ENCODE measurements around the gene S100A2.
A peak's percentile ranks its signal among the peaks of the same experiment; 100 is the strongest.
"Not testable (repeated sequence)": the region's sequence is repeated elsewhere in the genome, so short reads cannot be mapped to it uniquely, and the experiment has no call there.

S100A2 gene

DNA sequence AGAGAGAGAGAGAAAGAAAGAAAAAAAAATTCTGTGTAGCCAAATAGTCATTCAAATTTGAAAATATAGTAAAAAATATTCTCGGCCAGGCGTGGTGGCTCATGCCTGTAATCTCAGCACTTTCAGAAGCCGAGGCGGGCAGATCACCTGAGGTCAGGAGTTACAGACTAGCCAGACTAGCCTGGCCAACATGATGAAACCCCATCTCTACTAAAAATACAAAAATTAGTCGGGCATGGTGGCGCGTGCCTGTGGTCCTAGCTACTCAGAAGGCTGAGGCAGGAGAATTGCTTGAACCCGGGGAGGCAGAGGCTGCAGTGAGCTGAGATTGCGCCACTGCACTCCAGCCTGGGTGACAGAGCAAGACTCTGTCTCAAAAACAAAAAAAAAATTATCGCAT, 22.4 kb upstream of the S100A2 start:
- not testable (repeated sequence) for ATAC-seq

DNA sequence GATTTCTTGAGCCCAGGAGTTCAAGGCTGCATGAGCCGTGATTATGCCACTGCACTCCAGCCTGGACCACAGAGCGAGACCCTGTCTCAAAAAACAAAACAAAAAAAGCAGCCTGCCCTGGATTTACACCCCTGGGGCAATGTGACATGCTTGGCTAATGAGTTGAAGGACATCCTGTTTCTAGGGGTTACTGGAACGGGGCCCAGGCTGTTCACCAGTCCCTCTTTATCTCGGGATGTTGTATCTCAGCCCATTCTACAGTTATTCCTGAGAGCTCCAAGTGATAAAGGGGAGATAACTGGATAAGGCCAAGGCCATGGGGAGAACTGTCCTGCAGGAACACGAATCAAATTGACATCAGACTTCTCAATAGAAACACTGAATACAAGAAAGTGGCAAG, 21.7 kb upstream of the S100A2 start:
- no peak for ATAC-seq

DNA sequence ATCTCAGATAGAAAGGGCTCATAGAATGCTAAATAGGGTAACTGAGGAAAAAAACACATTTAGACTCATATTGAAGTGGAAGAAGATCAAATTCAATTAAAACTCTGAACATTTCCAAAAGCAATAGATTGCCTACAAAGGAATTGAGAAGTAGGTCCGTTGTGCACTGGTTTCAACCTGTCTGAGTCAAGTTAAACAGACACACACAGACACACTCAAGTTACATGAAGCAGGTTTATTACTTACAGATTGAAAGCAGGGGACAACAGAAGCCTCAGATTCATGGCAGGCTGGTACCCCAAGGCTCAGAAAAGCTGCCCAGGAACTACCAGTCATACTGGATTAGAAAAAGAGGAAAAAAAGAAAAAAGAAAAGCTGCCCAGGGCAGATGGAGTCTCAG, 20.7 kb upstream of the S100A2 start:
- no peak for ATAC-seq

DNA sequence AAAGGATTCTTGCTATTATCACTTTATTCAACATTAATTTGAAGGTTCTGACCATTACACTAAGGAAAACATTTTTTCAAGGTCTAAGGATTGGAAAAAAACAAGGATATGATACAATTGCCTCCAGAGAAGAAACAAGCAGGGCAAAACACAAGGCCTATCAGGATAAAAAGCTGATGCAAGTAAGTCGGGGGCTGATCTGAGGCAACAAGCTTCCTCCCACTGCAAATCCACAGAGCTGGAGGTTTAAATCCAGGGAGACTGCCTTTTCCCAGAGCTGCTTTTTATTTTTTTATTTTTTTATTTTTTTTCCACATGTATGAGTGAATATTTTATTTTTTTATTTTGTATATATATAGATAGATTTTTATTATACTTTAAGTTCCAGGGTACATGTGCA, 19.4 kb upstream of the S100A2 start:
- ATAC-seq = no peak

DNA sequence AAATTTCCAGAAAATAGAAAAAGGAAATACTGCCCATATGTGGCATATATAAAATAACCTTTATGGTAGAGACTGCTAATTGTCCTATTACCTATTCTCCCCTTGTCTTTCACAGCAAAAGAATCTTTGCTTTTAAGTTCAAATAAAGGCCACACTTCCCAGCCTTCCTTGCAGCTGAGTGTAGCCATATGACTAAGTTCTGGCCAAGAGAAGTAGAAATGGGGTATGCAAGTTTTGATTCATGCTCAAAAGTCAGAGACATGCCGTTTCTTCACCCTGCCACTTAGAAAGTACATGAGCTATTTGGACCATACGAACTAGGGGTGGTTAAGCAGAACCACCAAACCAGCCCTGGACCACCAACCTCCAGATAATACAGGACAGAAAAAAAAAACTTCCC, 18.3 kb upstream of the S100A2 start:
- ATAC-seq = no peak

DNA sequence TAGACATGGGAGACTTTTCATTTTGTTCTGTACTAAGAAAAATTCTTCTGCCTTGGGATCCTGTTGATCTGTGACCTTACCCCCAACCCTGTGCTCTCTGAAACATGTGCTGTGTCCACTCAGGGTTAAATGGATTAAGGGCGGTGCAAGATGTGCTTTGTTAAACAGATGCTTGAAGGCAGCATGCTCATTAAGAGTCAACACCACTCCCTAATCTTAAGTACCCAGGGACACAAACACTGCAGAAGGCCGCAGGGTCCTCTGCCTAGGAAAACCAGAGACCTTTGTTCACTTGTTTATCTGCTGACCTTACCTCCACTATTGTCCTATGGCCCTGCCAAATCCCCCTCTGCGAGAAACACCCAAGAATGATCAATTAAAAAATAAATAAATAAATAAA, 17.9 kb upstream of the S100A2 start:
- ATAC-seq = not testable (repeated sequence)

DNA sequence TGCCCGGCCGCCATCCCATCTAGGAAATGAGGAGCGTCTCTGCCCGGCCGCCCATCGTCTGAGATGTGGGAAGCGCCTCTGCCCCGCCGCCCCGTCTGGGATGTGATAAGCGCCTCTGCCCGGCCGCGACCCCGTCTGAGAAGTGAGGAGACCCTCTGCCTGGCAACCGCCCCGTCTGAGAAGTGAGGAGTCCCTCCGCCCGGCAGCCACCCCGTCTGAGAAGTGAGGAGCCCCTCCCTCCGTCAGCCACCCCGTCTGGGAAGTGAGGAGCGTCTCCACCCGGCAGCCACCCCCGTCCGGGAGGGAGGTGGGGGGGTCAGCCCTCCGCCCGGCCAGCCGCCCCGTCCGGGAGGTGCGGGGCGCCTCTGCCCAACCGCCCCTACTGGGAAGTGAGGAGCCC, 17.2 kb upstream of the S100A2 start:
- ATAC-seq = not testable (repeated sequence)

DNA sequence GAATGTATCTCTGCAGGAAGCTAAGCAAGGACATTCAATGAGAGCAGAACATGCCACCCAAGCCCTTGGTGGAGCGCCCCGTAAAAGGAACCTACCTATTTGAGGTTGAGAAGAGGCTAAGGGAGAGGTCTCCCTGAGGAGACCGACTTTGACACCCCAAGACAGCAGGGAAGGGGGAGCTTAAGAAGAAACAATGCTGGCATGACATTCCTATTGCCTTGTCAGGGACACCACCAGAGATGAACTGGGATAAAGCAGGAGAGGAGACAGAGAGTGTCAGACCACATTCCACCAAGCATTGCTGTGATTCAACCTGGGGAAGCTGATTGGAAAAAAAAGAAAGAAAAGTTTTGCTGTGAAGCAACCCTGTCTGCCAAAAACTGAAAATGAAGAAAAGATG, 13.3 kb upstream of the S100A2 start:
- ATAC-seq = no peak

DNA sequence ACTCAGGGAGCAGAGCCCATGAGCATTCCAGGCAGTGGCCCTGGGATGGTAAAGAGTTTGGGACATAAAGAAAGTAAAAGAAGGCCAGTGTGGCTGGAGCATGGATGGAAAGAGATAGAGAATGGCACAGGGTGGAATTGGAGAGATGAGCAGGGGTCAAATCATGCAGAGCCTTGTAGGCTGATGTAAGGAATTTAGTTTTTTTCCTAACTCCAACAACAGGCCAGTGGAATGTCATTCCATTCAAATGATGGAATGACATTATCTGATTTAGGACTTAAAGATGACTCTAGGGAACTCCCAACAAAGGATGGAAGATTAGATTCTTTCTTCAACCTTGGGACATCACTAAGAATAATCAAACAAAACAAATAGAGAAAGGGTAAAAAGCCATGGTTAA, 12.8 kb upstream of the S100A2 start:
- no peak for ATAC-seq

DNA sequence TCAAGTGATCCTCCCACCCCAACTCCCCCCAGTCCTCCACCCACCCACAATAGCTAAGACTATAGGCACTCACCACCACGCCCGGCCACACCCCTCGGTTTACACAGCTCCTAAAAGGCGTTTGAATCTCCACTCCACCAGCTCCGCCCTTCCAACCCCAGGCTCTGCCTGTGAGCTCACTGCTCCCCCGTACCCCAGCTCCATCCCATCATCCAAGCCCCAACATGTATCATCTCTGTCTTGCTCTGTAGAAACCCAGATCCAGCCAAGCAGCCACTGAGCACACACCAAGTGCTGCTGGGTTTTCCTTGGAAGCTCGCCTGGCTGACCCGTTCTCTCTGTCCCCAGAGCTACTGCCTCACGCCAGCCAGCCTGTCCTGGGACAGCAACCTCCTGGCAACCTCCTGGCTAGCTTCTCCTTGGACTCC, 12.0 kb upstream of the S100A2 start:
- no peak for ATAC-seq

DNA sequence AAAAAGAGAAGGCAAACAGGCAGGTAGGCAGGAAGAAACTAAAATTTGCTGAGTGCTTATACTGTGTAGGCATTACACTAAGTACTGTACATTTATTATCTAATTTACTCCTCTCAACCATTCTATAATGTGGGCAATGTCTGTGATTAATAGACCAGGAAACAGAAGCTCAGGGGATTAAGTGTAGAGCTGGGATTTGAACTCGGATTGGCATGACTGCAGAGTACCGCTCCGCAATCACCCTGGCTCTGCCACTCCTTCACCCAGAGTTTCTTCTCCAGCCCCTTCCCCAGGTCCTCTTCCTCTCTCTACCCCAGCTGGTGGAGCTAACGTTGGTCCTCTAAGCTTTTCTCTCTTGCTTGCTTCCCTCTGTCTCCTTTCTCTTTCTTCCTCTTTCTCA, 11.5 kb upstream of the S100A2 start:
- ATAC-seq = no peak

DNA sequence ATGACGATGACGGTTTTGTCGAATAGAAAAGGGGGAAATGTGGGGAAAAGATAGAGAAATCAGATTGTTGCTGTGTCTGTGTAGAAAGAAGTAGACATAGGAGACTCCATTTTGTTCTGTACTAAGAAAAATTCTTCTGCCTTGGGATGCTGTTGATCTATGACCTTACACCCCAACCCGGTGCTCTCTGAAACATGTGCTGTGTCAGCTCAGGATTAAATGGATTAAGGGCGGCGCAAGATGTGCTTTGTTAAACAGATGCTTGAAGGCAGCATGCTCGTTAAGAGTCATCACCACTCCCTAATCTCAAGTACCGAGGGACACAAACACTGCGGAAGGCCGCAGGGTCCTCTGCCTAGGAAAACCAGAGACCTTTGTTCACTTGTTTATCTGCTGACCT, 9.9 kb upstream of the S100A2 start:
- not testable (repeated sequence) for ATAC-seq

DNA sequence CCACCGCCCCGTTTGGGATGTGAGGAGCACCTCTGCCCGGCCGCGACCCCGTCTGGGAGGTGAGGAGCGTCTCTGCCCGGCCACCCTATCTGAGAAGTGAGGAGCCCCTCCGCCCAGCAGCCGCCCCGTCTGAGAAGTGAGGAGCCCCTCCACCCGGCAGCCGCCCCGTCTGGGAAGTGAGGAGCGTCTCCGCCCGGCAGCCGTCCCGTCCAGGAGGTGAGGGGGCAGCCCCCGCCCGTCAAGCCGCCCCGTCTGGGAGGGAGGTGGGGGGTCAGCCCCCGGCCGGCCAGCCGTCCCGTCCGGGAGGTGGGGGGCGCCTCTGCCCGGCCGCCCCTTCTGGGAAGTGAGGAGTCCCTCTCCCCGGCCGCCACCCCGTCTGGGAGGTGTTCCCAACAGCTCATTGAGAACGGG, 9.4 kb upstream of the S100A2 start:
- ATAC-seq = not testable (repeated sequence)

DNA sequence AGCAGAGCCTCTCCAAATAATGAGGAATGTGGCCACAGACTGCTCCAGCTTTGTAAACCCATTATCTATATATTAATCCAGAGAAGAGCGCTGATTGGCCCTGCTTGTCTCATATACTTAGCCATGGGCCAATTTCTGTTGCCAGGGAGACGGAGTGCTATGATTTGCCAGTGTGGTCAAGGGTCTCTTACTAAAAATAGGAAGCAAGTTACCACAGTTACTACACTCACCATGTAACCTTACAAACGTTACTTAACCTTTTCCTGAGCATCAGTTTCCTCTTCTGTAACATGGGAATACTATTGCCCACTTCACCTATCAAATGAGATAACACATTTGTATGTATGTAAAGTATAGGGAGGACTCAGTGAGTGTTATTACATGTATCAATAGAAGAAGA, 7.7 kb upstream of the S100A2 start:
- ATAC-seq = no peak

DNA sequence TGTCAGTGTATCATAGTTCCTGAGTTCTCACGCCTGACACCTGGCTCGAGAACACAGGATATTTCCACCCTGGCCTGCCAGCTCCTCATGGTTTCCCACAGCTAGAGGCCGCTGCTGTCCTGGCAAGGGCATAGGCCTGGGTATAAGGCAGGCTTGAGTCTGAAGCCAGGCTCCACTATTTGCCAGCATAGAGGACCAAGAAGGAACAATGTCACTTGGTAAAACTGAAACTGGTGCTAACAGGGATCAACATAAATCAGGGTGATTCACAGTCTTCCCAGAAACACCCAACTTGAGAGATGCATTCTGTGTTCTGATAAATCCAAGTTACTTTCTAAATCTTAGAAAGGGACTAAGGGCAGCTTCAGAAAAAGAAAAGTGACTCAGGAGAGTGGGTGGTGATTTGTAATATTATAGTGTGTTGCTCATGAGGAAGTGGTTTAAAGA, 6.9 kb upstream of the S100A2 start:
- peak; percentile 88 to 89 for ATAC-seq

DNA sequence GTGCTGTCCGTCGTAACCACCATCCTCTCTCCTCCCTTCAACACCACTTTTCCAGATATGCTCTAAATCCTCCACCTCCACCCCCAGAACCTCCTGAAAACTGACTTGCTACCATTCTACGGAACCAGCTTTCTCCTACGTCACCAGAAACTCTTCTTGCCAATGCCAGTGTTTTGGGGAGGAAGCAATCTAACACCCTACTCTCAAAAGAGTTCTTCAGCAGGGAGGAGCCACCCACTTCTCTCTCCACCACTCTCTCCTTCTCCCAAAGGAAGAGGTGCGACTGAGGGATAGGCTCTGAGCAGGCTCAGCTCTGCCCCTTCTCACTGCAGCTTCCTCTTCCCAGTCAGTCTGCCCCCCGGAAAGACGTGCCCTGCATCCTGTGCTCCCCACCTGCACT, 6.1 kb upstream of the S100A2 start:
- no peak for ATAC-seq

DNA sequence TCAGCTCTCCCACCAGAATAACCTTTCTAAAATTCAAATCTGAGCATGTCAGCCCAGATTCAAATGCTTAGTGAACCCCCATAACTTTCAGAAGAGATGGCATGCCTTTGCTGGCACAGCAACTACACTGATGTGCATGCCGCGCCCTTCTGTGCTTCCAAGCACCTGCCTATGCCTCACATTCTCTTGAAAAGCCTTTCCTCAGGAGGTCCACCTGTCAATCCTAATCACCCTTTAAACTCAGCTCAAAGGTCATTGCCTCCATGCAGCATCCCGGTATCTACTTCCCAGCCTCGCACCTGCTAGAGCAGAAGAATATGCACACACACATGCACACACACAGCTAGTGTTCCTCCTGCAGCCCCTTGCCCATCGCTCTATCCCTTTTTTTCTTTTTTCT, 5.2 kb upstream of the S100A2 start:
- ATAC-seq = no peak

DNA sequence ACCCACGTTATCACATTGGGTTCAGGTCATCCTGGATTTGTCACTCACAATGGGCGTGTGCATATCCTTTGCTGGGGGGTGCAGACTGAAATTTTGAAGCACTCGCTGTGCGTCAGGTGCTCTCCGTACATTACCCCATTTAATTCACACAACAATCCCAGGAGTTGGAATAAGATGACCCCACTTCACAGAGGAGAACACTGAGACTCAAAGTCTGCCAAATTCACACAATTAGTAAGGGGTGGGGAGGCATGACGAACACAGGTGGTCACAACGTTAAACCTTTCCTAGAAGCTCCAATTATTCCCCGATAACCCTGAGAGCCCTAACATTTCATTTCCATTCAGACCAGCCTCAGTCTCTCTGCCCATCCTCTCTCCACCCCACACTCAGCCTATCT, 3.8 kb upstream of the S100A2 start:
- ATAC-seq = no peak

DNA sequence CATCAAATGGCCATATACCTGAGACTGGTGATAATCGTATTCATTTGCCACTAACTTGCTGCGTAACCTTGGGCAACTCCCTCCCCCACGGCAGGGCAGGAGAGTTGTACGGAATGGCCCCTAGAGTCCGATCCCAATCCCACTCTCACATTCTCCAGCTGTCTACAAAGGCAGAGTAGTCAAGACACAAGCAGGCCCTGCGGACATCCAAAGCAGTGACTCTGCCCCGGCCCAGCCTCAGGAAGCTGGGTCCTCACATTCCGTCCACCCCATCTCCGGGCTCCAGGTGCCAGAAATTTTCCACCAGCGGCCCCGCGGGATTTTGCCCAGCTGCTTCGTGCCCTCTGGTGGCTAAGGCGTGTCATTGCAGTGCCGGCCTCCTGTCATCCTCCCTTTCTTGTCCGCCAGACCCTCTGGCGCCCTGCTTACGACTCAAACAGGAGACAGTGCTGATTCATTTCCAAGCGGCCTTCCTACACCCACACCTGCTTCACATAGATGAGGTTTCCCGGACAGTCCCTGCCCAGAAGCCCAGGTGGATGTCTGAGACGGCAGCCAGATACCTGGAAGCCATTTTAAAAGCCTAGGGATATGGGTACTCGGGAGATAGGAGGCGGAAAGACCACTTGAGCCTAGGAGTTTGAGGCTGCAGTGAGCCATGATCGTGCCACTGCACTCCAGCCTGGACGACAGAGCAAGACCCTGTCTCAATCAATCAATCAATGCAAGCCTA, 2.9 kb upstream of the S100A2 start:
- ATAC-seq = peak in 1 of 2 donors; percentile 6

DNA sequence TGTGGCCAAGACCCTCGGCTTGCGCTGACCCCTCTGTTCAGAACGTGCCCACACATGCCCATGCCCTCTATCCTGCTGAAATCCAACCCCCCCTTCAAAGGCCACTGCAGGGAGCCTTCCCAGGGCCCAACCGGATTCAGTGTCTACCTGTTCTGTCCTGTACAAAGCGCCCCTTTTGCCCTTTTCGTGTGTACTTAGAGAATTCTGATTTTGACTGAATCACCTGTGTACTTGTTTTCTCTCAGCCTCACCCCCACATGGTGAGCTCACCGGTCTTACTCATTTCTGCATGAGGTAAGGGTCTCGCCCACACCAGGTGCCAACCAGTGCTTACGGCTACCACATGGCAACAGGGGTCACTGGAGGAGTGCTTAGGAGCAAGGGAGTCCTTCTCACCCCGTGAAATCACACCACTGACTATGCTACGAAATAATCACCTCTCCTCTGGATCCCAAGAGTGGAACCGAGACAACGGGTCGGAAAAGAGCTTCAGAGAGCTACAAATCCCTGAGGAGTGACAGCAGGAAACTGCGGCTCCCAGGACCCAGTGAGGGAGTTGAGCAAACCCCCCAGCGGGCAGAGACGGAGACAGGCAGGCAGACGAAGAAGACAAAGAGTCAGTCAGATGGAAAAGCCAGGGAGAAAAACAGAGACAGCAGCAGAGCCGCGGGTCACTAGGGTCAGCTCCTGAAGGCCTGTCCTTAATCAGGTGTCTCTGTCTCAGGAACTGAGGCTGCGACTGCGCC, 2.1 kb upstream of the S100A2 start:
- ATAC-seq = peak in 1 of 2 donors; percentile 36

DNA sequence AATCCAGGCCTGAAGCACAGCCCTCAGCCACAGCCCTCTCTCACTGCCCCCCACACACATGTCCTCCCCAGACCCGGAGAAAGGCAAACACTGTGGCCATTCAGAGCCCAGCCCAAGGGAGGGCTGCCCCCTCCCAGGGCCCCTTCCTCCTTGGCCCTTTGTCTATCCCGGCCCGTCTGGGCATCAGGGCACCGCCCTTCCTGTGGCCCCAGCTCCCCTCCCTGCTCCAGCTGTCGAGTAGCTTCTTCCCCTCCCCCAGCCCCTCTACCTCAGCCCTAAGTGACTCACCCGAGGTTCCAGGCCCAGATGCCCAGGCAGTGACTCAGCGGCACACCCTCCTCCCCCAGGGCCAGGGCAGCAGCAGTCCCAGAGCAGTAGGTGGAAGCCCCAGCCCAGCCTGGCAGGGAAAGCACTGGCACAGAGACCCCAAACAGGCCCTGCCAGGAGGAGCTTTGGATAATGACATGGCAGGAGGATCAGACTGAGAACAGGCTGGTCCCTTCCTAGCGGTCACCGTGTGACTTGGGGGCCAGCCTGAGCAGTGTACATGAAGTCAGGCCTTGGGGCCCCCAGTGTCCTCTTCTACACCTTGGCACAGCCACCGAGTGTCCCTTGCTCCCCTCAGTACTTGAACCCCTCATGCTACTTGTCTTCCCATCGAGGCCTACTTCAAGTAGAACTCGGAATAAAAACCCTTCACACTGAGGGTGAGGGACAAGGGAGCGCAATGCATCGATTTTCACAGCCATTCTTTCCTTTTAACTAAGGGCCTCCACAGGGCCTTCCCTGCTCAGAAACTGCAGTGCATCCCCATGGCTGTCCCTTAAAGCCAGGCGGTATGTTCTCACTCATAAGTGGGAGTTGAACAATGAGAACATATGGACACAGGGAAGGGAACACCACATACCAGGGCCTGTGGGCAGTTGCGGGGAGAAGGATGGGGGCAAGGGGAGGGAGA, 1.0 kb upstream of the S100A2 start:
- ATAC-seq = peak; percentile 85 to 86

DNA sequence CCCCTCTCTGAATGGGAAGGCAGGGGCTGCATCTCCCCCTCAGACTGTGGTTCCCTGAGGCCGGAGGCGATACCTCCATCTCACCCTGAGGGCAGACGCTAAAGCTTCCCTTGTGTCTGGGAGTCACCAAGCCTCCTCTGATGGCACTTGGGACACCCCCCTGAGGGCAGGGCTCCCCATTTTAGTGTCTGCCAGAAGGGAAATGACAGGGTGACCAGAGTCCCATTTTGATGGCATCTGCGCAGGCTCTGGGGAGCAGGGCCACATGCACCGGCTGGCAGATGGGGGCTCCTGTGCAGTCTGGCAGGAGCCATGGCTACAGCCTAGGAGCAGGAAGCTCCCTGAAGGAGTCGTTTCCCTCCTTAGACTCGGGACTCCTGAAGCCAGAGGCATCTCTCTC, 1.7 kb downstream of the S100A2 start:
- no peak for ATAC-seq

DNA sequence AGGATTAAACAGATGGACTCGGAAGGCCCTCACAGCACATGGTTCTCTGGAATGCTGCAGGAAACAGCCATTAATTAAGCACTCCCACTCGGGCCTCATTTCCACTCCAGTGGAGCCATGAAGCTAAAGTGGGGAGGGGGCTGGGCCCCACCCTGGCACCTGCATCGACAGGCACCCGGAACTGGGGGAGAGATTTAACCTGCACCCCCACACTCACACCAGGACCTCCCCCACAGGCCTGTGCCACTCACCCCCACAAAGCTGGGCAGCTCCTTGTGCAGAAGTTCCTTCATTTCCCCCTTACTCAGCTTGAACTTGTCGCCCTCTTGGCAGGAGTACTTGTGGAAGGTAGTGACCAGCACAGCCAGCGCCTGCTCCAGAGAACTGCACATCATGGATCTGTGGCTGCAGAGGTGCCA, 2.2 kb downstream of the S100A2 start:
- ATAC-seq = no peak

Data from activated CD4-positive, CD25-positive, alpha-beta regulatory T cell treated with anti-CD3 and anti-CD28 coated beads, Interleukin-2, amount 50 U/mL, for 24 hours (primary cell).